Stimulated activated effector memory CD8-positive, alpha-beta T cell treated with anti-CD3 and anti-CD28 coated beads, Interleukin-12 subunit alpha, Interleukin-12 subunit beta, amount 100 ng/mL, for 72 hours (primary cell): ENCODE results near the gene ATP8B4.
"Not testable (repeated sequence)": the region's sequence is repeated elsewhere in the genome, so short reads cannot be mapped to it uniquely, and the experiment has no call there.

Source experiments
- ATAC-seq: fragments of 150-1000 bp; cut with Tn5 transposase; 2 replicates; pipeline ENCODE4 v1.10.0; 2021
- DNase-seq, 2 donors: peaks; one replicate each; pipeline ENCODE4 v3.0.0; 2021 to 2022; ENCODE audit warnings: low spot score in 2 of 2
- H3K27ac Mint-ChIP-seq: one replicate; pipeline ENCODE4 v1.8.0; 2022; ENCODE audit warnings: mild to moderate bottlenecking, mixed read lengths
- H3K36me3 Mint-ChIP-seq: one replicate; pipeline ENCODE4 v1.8.0; 2022; ENCODE audit warnings: mild to moderate bottlenecking, mixed read lengths
- H3K4me1 Mint-ChIP-seq: one replicate; pipeline ENCODE4 v1.8.0; 2022; ENCODE audit warnings: mixed read lengths
- H3K4me3 Mint-ChIP-seq: one replicate; pipeline ENCODE4 v1.8.0; 2022; ENCODE audit warnings: mild to moderate bottlenecking, mixed read lengths
- H3K9me3 Mint-ChIP-seq: one replicate; pipeline ENCODE4 v1.8.0; 2022; ENCODE audit warnings: mixed read lengths

Gene ATP8B4

DNA sequence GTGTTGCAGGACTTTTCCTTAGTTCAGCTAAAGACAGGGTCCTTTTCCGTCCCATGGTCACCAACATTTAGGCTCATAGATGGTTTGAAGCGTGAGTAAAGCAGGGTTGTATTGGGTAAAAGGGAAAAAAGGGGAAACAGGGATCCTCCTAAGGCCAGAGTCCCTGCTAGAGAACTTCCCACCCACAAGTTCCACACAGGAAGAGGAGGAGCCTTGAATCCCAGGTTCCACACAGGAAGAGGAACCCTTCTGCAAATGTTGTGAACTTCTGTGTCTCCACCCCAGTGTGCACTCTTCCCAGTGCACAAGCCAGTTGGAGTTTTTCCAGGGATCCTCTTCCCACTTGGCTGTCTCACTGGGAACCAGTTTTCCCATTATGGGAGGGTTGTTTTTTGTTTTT lies 27.6 kb upstream of the ATP8B4 start:
- no peak overlapping the region for H3K27ac Mint-ChIP-seq
- no peak for ATAC-seq
- H3K9me3 Mint-ChIP-seq, result no peaks in the 10 kb centered on the region
- H3K4me1 Mint-ChIP-seq, result peaks cover 16% of the 10 kb centered on the region
- H3K36me3 Mint-ChIP-seq, result no peaks in the 10 kb centered on the region
- H3K4me3 Mint-ChIP-seq, result no peak overlapping the region
- no peak for DNase-seq

DNA sequence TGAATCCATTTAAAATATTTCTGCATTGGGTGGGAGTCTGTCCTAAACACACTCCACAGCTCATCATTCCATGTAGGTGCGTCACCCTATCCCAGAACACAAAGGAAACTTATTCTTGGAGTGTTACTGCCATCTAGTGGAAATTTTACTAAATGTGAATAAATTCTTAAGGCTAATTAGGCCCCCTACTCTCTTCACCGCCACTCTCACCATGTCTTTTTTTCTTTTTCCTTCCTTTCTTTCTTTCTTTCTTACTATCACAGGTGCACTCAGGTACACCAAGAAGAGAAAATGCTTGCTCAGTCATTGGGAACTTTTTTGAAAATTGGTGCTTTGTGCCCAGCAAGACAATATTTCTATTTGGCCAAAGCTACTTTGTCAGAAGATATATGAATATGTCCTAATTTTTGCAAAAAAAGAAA lies 26.4 kb upstream of the ATP8B4 start:
- H3K9me3 Mint-ChIP-seq, result no peaks in the 10 kb centered on the region
- no peaks in the 10 kb centered on the region for H3K36me3 Mint-ChIP-seq
- DNase-seq, result no peak
- ATAC-seq, result peak; percentile 52
- peaks cover 16% of the 10 kb centered on the region for H3K4me1 Mint-ChIP-seq
- no peak overlapping the region for H3K4me3 Mint-ChIP-seq
- H3K27ac Mint-ChIP-seq, result no peak overlapping the region

DNA sequence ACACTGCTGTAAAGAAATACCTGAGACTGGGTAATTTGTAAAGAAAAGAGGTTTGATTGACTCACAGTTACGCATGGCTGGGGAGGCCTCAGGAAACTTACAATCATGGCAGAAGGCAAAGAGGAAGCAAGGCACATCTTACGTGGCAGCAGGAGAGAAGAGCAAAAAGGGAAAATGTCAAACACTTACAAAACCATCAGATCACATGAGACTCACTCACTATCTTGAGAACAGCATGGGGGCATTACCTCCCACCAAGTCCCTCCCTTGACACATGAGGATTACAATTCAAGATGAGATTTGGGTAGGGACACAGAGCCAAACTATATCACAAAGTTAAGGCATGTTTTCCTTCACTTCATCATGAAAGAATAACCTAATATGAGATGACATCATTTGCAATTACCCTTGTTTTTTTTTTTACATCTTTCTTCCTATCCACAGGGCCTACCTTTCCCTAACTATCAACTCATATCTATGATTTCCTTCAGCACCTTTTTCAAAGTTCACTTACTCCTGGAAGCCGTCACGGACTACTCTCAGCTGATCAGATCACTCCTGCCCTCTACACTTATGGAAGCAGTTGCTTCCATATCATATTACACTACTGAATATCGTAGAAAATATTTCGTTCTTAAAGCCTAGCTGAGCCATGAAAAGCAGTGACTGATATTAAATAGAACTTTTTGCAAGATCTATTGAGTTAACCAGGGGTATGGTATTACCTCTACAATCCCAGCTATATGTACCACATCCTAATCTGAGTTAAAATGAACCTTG lies 25.5 kb upstream of the ATP8B4 start:
- DNase-seq (peak in 1 of 2 donors; percentile 43), ATAC-seq (no peak)
- Mint-ChIP-seq H3K4me1 (peaks cover 16% of the 10 kb centered on the region), H3K27ac (no peak overlapping the region), H3K9me3 (no peaks in the 10 kb centered on the region), H3K4me3 (no peak overlapping the region), H3K36me3 (no peaks in the 10 kb centered on the region)

DNA sequence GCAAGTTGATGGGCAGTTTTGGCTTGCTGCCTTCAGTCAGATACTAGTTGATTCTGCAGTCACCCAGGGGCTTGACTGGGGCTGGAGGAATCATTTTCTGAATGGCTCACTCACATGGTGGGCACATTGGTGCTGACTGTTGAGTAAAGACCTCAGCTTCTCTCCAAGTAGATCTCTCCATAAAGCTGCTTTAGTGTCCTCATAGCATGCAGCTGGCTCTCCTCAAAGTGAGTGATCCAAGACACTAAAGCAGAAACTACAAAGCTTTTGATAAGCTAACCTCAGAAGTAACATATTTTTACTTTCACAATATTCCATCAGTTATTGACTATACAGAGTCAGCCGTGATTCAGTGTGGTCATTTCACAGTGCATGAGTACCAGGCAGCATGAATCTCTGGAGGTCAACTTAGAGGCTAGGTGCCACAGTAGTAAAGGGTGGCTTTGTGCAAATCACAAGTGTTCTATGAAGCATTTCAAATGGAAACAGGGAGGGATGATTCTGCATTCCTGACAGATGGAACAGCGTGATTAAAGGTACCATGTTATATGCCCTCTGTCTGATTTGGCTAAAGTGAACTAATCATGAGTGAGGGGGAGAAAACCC lies 24.3 kb upstream of the ATP8B4 start:
- Mint-ChIP-seq H3K36me3 (no peaks in the 10 kb centered on the region), H3K4me1 (peaks cover 18% of the 10 kb centered on the region), H3K4me3 (no peak overlapping the region), H3K9me3 (no peaks in the 10 kb centered on the region), H3K27ac (no peak overlapping the region)
- DNase-seq (peak in 1 of 2 donors; percentile 45), ATAC-seq (peak; percentile 82)

DNA sequence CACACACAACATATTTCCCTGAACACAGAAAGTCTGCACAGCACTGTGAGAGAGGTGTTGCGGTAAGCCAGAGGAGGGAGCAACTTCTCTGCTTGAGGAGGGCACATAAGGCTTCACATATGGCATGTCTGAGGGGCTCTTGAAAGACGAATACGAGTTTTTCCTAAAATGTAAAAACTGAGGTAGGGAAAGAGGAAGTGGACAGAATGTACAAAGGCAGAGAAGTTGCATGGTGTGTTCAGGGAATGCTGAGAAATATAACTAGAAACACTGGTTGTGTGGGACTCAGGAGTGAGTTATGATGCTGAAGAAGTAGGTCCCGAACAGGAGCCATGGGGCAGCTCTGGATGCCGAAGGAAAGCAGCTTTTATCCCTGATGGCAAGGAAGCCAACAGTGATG lies 22.8 kb upstream of the ATP8B4 start:
- H3K9me3 Mint-ChIP-seq, result no peaks in the 10 kb centered on the region
- H3K4me1 Mint-ChIP-seq, result peaks cover 33% of the 10 kb centered on the region
- H3K36me3 Mint-ChIP-seq, result peaks cover 6% of the 10 kb centered on the region
- ATAC-seq (no peak), DNase-seq (peak in 1 of 2 donors; percentile 30)
- no peak overlapping the region for H3K4me3 Mint-ChIP-seq
- no peak overlapping the region for H3K27ac Mint-ChIP-seq

DNA sequence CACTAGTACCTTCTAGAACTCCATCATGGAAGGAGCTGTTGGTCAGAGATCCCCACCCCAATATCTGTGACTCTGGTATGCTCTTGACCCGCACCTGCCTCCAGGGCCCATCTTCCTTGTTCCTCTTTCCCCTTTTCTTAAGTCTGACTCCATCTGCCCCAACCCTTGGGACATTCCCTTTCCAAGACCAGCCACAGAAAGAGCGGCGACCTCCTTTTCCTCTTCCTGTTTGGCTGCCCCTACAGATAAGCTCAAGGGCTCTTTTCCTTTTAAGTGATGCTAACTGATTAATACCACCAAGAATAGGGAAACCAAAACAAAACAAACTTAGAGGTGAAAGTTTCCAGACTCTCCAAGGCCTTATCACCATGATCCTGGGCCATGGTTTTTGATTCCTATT lies 21.9 kb upstream of the ATP8B4 start:
- Mint-ChIP-seq H3K36me3 (peaks cover 9% of the 10 kb centered on the region), H3K4me1 (peaks cover 42% of the 10 kb centered on the region), H3K4me3 (no peak overlapping the region), H3K9me3 (no peaks in the 10 kb centered on the region), H3K27ac (no peak overlapping the region)
- ATAC-seq, result no peak
- DNase-seq, result no peak

DNA sequence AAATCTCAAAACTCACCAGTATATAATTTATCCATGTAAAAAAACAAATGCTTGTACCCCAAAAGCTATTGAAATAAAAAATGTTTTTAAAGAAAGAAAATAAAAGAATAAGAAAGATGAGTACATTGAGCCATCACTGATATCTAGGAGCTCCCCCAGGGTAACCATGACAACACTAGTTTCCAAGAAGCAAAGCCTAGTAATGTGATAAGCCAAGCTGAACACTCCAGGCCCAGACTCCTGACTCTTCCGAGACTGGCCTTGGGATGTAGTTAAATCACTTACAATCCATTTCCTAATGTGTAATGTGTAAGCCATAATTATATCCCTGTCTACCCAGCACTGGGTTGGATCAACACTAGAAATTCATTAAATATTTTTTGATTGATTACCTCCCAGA lies 21.1 kb upstream of the ATP8B4 start:
- no peak for ATAC-seq
- Mint-ChIP-seq H3K9me3 (no peaks in the 10 kb centered on the region), H3K36me3 (peaks cover 16% of the 10 kb centered on the region), H3K4me3 (no peak overlapping the region), H3K4me1 (peaks cover 47% of the 10 kb centered on the region), H3K27ac (no peak overlapping the region)
- peak in 1 of 2 donors; percentile 23 for DNase-seq

DNA sequence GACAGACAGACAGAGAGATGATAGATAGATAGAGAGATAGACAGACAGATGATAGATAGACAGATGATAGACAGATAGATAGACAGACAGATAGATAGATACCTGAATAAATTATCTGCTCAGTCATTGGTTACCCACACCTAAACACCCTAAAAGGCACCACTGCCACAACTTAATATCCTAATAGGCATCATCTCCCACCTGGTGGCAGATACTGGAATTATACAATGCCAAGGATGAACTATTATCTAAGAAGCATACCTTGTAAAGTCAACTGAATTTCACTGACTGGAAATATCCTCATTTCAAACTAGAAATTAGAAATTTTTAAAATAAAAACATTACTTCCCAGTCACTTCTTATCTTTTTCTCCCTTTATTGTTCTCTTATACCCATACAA lies 19.4 kb upstream of the ATP8B4 start:
- ATAC-seq (no peak), DNase-seq (peak in 1 of 2 donors; percentile 40)
- peak overlapping the region; percentile 56 for H3K4me3 Mint-ChIP-seq
- H3K9me3 Mint-ChIP-seq, result no peaks in the 10 kb centered on the region
- H3K27ac Mint-ChIP-seq, result peak overlapping the region; percentile 86
- H3K4me1 Mint-ChIP-seq, result peaks cover 40% of the 10 kb centered on the region
- H3K36me3 Mint-ChIP-seq, result peaks cover 18% of the 10 kb centered on the region

DNA sequence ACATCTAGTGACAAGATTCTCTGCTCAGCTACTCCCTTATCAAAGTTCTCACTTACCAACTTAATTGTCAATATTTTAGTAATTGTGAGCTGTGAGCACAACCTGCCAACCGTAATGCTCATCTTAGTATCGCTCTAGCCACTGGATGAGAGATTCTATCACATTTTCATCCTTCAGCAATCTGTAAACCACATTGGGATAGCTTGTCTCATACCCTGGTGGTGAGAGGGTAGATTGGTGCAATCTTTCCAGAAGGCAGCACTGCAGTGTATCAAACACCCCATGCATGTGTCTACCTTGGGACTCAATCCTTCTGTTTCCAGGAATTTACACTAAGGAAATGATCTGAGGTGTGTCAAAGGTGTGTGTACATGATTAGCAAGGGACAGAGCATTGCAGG lies 18.9 kb upstream of the ATP8B4 start:
- peak overlapping the region; percentile 86 for H3K27ac Mint-ChIP-seq
- H3K36me3 Mint-ChIP-seq, result peaks cover 18% of the 10 kb centered on the region
- no peaks in the 10 kb centered on the region for H3K9me3 Mint-ChIP-seq
- H3K4me3 Mint-ChIP-seq, result peak overlapping the region; percentile 56
- ATAC-seq (peak; percentile 1), DNase-seq (no peak)
- H3K4me1 Mint-ChIP-seq, result peaks cover 39% of the 10 kb centered on the region

DNA sequence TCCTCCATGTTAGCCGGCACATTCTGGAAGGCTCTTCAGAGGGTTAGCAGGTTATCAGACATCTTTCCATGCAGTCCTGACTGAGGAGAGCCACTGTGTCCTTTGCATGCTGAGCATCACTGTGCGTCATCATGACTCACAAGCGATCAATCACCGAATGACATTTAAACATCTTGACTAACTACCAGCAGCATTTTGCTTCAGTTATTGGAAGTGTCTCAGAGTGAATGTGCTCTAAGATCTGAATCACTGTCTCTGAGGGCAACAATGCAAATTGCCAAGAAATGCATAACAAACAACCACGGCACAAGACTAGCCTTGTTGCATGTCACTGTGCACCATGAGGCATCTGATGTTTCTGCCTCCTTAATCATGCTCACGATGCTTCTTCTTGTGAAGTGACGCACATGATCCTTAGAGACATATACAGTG lies 18.3 kb upstream of the ATP8B4 start:
- ATAC-seq (peak; percentile 85), DNase-seq (peak; percentile 29 to 75)
- Mint-ChIP-seq H3K27ac (peak overlapping the region; percentile 86), H3K4me1 (peaks cover 44% of the 10 kb centered on the region), H3K36me3 (peaks cover 18% of the 10 kb centered on the region), H3K4me3 (peak overlapping the region; percentile 56), H3K9me3 (no peaks in the 10 kb centered on the region)

DNA sequence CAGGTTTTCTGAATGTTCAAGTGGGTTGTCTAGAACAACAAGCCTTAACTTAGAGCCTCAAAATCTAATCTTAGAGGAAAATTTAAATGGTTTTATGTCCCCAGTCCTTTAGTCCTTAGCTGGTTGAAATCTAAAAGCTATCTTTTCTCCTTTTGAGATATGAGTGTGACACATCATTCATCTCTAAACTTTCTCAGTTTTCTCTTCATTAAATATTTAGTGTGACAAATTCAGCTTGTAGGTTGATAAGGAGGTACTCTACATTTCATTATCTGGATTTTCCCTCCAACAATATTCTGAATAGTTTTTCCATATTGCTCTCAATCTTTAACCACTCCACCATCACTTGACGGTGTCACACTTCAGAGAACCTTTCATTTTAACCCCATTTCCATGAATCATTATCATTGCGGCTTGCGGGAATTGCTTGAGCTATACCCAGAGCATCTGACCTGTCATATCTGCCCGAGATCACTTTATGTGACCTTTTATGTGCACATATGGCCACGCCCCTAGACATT lies 16.1 kb upstream of the ATP8B4 start:
- Mint-ChIP-seq H3K27ac (peak overlapping the region; percentile 86), H3K9me3 (peaks cover 6% of the 10 kb centered on the region), H3K4me3 (peak overlapping the region; percentile 56), H3K4me1 (peaks cover 44% of the 10 kb centered on the region), H3K36me3 (peaks cover 18% of the 10 kb centered on the region)
- ATAC-seq (peak; percentile 87), DNase-seq (peak; percentile 52 to 86)

DNA sequence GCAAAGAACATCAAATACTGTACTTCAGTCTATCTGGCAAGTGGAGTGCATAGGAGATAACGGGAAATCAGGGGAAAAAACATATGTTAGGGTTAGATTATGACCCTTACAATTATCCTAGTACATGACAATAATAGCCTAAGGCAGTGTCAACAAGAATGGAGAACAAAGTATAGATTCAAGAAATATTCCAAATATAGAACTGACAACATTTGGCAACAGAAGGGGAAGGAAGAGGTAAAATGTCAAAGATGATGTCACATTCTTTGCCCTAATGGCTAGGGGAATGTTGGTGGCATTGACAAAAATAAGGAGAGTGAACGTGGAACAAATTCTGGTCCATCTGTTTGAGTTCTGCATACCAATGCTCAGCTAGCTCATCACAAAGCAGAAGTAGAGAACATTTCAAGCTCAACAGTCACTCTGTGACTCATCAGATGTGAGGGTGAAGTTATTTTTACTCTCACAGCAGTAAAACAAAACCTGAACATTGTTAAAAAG lies 15.5 kb upstream of the ATP8B4 start:
- Mint-ChIP-seq H3K4me3 (peak overlapping the region; percentile 56), H3K4me1 (peaks cover 44% of the 10 kb centered on the region), H3K36me3 (peaks cover 18% of the 10 kb centered on the region), H3K27ac (peak overlapping the region; percentile 86), H3K9me3 (peaks cover 6% of the 10 kb centered on the region)
- peak; percentile 54 for ATAC-seq
- DNase-seq, result peak in 1 of 2 donors; percentile 50

DNA sequence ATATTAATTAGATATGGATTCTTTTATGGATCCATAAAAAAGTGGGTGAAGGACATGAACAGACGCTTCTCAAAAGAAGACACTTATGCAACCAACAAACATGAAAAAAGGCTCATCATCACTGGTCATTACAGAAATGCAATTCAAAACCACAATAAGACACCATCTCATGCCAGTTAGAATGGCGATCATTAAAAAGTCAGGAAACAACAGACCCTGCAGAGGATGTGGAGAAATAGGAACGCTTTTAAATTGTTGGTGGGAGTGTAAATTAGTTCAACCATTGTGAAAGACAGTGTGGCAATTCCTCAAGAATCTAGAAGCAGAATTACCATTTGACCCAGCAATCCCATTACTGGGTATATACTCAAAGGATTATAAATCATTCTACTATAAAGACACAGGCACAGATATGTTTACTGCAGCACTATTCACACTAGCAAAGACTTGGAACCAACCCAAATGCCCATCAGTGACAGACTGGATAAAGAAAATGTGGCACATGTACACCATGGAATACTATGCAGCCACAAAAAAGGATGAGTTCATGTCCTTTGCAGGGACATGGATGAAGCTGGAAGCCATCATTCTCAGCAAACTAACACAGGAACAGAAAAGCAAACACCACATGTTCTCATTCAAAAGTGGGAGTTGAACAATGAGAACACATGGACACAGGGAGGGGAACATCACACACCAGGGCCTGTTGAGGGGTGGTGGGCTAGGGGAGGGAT lies 13.4 kb upstream of the ATP8B4 start:
- H3K27ac Mint-ChIP-seq, H3K9me3 Mint-ChIP-seq, ATAC-seq, H3K4me3 Mint-ChIP-seq: not testable (repeated sequence)
- Mint-ChIP-seq H3K4me1 (peaks cover 37% of the 10 kb centered on the region), H3K36me3 (peaks cover 15% of the 10 kb centered on the region)
- DNase-seq, result peak in 1 of 2 donors; percentile 33

DNA sequence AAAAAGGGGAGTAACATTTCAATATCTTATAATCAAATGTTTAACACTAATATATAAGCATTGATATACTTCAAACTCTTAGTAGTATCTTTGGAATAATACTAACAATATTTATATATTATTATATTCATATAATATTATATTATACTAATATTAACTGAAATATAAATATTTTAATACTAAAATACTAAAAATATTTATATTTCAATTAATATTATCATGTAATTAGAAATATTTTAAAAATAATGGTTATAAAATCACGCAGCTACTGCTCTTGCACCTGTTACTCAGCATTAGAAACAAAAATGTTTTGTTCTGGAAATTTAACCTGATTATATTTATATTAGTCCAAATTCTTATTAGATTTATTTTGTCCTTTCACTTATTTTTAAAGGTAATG lies 12.6 kb upstream of the ATP8B4 start:
- peaks cover 6% of the 10 kb centered on the region for H3K9me3 Mint-ChIP-seq
- DNase-seq (no peak), ATAC-seq (no peak)
- H3K4me1 Mint-ChIP-seq, result peaks cover 29% of the 10 kb centered on the region
- H3K4me3 Mint-ChIP-seq, result no peak overlapping the region
- H3K36me3 Mint-ChIP-seq, result peaks cover 12% of the 10 kb centered on the region
- no peak overlapping the region for H3K27ac Mint-ChIP-seq

DNA sequence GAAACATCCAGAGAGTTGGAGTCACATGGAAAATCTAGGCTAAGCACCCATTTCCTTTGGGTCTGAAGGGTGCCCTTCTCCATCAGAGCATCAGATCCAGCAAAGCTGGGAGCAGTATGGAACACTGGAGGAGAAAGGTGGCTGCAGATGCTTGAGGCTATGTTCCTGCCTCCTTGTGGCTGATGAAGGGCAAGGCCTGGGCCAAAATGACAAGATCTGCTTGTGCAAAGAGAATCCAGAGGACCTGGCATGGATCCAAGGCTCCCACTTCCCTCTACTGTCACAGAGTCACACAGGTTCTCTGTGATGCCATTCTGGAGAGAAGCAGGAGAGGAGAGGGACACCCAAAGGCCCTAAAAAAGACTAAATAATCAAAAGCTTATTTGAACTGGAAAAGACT lies 9.2 kb upstream of the ATP8B4 start:
- peaks cover 15% of the 10 kb centered on the region for H3K4me1 Mint-ChIP-seq
- H3K27ac Mint-ChIP-seq, result no peak overlapping the region
- no peaks in the 10 kb centered on the region for H3K36me3 Mint-ChIP-seq
- DNase-seq (no peak), ATAC-seq (no peak)
- no peak overlapping the region for H3K4me3 Mint-ChIP-seq
- peaks cover 10% of the 10 kb centered on the region for H3K9me3 Mint-ChIP-seq
